HTERT RPE-1 (cell line): ENCODE measurements around the gene EPHB6.

Source experiments
- in situ Hi-C: fragments of 300-500 bp; cut with MboI; formaldehyde crosslinking; loops from 4 replicates; pipeline ENCODE4 v1.14.3; 2020; ENCODE audit warnings: low sequenced_read_pairs

The EPHB6 gene

DNA sequence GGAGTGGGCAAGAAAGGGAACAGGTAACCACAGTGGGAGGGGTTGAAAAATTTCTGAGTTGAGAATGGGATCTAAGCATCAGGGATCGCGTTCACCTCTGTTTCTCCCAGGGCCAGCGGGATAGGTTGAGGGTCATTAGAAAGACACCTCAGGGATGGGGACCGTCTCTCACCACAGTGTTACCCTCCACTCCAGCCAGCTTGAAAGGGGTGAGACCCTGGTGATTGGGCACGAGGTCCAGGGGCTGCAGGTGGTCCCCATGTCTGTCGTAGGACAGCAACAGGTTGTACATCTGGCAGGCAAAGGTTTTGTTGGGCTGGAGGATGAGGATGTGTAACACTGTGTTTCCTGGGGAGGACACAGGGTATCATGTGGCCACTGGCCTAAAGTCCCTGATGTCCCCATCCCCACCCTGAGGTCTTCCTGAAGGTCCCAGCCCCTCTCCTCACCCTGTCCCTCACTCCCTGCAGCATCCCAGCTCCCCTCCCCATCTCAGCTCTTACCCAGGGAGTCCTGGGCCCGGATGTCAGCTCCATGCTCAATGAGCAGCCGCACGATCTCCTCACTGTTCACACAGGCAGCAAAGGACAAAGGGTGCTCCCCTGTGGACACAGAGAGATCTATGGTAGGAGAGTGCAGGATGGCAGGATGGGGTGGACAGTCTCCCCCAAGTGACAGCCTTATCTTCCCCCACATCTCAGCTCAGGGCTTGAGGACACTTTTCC, 21.5 kb downstream of the EPHB6 start:
- in situ Hi-C loops: no loop called here

DNA sequence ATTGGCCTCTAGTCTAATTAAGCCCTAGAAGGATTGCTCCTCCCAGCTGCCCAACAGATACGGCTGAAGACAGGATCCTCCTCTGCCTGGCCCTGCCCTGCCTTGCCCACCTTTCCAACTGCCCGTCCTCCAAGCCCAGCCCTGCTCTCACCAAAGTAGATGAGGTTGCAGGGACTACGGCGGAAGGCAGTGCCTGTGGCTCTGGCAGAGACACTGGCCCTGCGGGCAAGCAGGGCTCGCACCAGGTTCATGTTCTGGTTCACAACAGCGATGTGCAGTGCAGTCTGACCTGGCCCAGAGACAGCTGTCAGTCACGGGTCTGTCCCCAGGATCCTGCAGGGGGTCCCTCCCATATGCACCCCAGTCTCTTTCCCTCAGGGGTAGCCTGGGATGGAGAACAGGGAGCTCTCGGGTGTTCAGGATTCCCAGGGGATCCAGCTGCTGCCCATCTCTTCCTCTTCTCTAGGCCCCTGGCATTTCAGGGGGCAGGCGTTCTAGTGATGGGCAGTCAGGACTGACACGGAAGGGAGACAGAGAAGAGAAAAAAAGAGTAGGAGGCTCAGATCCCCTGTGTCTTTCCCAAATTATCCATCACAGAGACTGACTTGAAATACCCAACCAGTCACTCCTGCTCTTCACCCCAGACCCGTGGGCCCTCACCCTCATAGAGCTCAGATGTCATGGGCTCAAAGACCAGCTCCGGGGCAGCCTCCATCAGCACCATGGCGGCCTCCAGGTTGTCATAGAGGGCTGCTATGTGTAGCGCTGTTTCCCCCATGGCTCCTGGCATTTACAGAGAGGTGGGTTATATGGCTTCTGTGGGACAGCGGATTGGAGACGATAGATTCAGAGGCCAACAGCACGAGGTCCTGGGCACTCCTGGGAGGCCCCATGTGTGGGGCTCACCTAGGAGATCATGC, 22.4 kb downstream of the EPHB6 start:
- in situ Hi-C loops: no loop called here

DNA sequence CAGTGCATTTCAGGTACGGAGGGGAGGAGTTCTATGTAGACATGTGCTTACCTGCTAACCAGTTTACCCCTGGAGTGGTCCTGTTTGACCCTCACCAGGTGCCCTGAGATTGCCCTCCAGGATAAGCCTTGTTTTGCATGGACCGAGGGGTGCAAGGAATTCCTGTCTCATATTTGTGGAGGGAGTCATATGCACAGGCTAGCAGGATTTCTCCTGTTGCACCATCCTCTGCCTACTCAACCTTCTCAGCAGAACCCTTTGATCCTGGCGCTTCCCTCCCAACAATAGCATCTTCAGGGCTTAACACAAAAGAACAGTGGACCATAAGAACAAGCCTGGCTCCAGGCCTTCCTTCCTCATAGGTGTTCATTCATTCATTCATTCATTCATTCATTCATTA, 23.4 kb downstream of the EPHB6 start:
- in situ Hi-C loops: no loop called here

DNA sequence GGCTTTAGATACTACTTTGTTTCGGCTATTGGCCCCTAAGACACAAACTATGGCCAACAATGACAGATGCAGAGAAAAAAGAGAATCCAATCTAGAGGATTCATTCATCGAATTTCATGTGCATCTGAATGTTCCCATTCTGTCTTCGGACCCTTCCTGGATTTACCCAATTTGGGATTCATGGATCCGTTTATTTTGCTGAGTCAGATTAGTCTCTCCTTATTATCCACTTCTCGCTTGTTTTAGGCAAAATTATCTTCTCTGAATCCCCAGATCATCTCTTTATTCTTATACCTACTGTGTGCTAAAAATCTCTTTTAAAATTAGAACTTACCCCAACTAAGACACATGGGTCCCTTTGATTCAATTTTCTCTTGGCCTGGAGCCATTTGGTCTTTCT, 24.2 kb downstream of the EPHB6 start:
- in situ Hi-C loops: no loop called here

DNA sequence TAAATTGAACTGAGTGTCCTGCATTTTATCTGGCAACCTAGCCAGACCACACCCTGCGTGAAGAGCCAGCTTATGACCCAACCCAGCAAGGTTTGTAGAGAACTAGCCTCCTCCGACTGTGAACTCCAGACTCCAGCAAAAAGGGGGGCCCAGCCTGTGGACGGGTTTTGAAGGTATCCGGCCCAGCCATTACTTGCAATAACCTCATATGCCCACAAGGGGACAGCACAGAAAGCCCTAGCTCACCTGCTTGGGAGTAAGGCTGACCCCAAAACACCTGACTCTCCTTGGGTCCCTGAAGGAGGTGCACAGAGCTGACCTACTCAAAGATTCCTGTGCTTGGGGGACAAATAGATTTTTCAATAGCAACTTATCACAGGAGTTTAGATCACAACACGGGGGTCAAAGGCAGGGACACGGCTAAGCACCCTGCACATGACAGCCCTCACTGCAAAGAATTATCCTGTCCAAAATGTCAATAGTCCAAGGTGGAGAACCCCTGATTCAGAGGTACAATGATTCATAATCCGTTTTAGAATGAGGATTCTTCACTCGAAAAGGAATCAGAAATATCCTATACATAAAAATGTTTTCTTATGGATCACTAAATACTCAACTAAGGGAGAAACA, 26.1 kb downstream of the EPHB6 start:
- in situ Hi-C loops: no loop called here

DNA sequence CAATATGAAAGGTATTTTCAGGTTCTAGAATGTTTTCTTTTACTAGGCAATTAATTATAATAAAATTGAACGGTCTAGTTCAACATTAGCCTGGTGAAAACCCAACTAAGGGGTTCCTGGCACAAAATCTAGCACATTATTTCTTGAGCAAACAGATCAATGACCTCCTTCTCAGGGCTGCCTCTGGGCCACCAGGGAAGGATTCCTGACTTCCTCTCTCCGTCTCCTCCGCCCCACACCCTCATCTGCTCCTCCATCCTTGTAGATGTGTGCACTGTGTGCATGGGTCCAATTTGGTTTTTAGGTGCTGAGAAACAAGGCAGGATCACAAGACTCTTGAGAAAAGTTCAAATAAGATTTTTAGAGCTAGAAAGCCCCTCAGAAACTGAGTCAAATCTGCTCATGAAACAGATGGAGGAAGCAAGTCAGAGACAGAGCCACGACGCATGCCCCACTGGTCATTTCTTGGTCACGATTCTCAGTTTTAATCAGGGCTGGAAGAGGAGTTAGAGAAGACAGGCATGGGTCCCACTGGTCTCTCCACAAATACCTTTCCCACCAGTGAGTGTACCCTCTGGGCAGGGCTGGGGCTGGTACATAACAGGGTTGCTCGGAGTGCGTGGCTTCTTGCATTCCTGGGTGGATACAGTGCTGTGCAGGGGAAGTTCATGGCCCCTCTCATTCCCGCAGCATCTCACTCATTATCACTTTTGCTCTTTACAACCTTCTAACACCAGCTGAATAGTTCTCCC, 26.9 kb downstream of the EPHB6 start:
- in situ Hi-C loops: no loop called here

DNA sequence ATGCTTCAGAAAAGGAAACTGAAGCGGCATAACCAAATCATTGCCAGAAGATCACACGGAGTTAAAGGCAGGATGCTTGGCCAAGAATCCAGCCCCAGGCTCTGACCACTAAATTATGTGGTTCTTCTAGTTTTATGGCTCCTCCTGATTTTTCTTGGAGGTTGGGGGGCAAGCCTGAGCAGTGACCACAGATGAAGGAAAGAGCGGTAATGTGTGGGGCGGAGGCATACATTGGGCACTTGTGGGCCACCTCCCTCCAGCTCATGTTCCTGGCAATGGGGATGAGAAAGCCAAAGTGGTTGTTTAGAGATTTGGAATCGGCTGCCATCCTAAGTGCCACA, 27.4 kb downstream of the EPHB6 start:
- in situ Hi-C loops: no loop called here

DNA sequence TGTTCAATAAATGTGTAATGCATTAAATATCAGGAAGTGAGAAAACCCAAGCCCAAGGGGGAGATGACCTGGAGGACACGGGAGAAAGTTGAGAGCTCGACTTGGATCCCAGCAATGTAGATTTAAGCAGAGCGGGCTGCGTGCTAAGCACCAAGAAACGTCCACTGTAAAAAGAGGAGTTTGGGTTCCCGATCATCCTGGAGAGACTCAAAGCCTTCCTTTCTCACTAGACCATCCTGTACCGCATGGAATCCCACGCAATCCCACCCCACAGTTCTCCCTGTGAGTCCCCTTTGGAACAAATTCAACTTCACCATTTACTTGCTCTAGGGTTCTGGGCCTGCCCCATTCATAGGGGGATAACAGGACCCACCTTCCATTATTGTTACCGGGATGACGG, 28.3 kb downstream of the EPHB6 start:
- in situ Hi-C loops: no loop called here

DNA sequence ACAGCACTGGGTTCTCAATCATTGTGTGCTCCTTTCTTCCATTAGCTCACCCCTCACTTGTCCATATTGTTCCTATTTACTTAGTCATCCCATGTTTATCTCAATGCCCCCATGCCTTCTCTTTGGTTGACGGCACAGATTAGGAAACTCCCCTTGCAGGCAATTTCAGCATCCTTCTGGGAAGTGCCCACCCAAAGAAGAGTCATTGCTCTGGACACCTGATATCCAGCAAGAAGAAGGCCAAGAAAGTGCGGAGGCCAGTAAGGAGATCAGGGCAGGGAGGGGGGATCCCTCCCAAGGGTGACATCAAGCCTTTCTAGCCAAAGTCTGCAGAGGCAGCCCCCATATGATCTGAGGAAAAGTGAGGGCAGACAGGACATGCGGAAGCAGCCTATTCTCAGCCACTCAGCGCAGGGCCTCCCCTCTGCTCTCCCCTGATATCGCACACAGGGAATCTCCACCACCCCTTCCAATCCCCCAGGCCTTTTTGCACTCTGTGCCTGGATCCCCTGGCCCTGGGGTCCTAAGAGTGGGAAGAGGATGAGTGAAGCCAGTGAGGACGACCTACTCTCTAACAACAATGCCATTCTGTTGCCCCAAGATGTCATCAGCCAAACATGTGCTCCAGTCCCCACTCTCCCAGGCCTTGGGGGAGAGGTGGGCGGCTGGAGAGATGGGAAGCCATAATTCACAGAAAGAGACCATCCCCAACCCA, 28.9 kb downstream of the EPHB6 start:
- in situ Hi-C loops: no loop called here

DNA sequence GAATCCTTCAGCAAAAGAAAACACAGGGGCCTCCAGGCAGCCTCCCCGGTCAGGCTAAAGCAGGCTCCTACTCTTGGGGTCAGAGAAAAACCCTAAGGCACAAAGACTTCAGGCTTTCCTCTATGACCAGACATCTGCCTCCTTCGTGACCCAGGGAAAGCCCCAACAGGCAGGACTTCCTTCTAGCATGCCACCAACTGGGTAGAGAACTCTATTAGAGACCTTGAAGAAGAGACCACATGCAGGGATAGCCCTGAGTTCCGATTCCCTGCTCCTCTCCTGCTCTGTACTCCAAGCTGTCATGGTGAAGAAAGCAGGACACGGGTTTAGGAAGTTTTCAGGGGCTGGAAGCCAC, 29.4 kb downstream of the EPHB6 start:
- in situ Hi-C loops: no loop called here

DNA sequence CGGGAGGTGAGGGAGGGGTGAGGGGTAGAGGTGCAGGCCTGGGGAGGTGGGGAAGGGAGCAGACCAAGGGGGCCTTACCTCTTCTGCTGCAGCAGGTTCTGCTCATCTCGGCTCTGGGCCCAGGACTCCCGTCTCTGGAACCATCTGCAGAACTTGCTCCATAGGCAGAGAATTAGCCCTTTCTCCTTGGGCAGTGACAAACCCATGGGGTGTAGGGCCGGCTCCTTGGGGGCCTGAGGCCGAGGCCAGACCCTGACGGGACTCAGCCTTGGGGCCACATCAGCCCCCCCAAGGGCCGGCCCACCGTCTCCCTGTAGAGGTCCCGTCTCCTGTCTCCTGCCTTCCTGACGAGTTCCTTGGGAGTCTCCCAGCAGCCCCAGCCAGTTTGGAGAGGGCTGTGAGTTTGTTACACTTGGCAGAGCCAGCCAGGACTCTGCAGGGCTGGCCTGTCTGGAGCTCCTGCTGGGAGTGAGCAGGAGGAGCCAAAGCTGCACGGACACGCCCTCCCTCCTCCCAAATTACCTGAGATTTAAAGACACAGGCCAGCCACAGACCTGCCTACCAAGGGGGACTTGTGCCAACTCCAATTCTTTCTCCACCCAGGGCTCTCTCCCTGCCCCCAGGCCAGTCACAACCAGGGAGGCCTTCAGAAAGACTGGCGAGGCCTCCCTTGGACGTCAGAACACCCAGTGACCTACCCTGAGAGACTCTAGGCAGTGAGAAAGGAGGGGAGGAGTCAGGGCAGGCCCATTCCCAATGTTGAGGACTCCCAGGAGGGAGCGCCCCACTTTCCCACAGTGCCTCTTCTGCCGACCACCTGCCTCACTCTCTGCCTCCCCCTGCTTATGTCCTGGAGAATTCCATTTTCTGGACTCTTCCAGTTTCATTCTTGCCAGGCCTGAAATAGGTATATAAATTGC, 30.7 kb downstream of the EPHB6 start, which contains the start of gene TRPV6:
TSS of gene TRPV6 (minus strand) at position 435 of the 920 bp plus-strand sequence.
- in situ Hi-C loops: no loop called here

DNA sequence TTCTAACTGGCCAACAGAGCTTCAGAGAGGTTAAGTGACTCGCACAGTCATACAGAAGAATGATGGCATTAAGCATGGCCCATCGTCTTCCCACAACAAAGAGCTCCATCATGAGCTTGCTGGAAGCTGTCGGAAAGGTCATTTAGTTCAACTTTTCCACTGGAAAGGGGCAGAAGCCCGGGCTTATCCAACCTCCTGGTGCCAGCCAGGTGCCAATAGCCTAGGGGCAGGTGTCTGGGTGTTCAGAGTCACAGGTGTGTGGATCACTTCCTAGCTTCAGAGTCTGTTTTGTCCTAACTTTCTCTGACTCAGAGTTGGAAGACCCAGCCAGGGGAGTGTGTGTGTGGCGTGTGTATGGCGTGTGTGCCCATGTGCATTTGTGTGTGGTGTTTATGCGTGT, 32.0 kb downstream of the EPHB6 start:
- in situ Hi-C loops: no loop called here

DNA sequence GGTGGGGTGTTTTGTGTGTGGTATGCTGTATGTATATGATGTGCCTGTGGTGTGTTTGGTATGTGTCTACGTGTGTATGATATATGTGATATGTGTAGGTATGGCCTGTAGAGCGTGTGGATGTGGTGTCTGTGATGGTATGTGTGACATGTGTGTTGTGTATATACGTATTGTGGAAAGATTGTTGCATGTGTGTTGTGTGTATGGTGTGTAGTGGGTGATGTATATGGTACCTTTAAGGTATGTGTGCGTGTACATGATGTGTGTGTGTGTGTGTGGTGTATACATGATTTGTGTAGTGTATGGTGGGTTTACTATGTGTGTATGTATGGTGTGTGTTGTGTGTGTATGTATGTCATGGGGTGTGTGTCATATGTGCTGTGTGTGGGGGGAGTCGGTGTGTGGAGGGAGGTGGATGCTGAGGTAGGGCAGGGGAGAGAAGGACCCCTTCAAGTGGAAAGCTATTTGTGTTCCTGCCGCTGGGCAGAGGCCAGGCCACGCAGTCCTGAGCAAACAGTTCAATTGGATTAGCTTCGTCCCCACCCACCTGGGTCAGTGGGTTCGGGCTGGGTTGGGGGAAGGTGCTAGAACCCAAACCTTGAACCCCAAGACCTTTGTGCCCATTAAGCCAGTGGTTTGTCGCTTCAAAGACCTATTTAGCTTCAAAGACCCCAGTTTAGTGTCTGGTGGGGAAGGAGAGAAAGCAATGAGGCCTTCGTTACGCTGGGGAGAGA, 32.6 kb downstream of the EPHB6 start:
- in situ Hi-C loops: no loop called here

DNA sequence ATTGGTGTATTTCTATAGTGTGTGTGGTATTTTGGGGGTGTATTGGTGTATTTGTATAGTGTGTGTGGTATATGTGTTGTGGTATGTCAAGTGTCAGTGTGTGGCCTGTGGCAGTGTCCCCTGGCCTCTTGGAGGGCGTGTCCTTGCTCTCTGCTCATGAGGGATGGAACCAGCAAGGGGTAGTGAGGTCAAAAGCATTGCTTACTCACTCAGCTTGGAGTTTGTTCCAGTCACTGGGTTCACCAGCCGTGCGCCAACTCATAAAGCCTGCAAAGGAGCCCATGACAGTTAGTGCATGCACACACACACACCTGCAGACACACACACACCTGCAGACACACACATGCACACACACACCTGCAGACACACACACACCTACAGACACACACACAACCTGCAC, 34.9 kb downstream of the EPHB6 start:
- in situ Hi-C loops: no loop called here

DNA sequence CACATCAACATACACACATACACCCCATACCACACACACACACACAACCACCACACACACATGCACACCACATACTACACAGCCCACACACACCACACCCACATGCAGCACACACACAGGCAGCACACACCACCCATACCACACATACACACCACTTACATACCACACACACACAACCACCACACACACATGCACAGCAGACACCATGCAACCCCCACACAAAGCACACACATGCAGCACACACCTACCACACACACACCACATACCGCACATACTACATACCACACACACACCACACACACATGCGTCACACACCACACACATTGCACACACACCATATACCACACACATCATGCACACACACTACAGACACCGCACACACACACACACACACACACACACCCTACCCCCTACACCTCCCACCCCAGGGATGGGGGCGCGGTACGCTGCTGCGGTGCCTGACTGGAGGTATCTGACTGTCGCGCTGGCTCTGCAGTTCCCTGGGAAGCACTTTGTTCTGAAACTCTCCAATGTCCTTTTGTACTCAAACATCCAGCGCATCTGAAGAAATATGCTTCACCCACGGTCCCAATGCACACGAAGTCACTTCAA, 36.1 kb downstream of the EPHB6 start:
- in situ Hi-C loops: no loop called here

DNA sequence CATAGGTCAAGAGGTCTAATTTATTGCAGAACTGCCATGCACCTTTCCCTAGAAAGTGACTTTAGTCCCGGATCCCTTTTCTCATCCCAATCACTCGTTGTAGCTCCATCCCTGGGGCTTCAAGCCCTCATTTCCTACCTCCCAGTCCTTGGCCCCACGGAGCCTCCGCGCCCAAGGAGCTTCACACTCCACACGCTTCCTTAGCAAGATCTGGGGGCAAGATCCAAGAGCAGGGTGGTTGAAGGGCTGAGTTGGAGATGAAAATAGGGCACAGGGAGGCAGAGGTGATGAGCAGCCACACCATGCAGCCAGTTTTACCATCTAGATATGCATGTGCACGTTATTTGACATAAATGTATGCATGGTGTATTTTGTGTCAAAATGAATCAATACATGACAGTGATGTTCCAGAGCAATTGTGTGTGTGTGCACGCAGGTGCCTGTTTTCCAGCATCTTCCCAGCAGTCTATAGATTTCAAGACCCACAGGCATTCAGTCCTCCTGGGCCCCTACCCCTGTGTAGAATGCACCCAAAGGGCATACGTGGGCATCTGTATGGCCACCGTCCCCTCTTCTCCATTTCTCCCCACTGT, 36.7 kb downstream of the EPHB6 start:
- in situ Hi-C loops: no loop called here

DNA sequence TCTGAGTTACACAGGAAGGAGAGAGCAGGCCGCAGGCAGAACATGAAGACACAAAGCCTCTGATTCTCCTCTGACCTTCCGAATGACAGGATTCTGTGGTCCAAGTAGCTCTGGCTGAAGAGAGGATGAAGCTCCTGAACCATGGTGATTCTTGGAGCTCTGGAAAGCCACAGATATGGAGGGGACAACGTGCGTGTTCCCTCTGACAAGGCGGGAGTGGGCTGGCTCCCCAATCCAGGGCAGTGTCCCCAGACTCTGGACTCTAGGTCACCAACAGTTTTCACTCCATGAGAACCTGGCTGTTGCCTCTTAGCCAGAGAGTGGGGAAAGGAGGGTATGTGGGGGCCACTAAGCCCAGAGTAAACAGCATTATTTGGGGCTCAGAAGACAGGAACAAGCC, 38.1 kb downstream of the EPHB6 start:
- in situ Hi-C loops: no loop called here
